ENCODE data around the gene BICDL2.

GRCh38 chr16:3084969-3085670 is 48.4 kb upstream of the BICDL2 start:
- no peak for TF ChIP-seq FOXA1 (IDR thresholded peaks at IDR 0.05)
- TF ChIP-seq FOXM1 (IDR thresholded peaks at IDR 0.05; ENCODE audit: borderline replicate concordance) = no peak
- TF ChIP-seq TARDBP (IDR thresholded peaks at IDR 0.05) = no peak
- TF ChIP-seq SUZ12 (IDR thresholded peaks at IDR 0.05) = no peak
- TF ChIP-seq CTBP1 (IDR thresholded peaks at IDR 0.05; ENCODE audit: borderline replicate concordance) = no peak
- no peak for TF ChIP-seq HDGF (IDR thresholded peaks at IDR 0.05; ENCODE audit: borderline replicate concordance)
- no peak for TF ChIP-seq FOXK2 (IDR thresholded peaks at IDR 0.05)
- TF ChIP-seq BHLHE40 (IDR thresholded peaks at IDR 0.05; ENCODE audit: borderline replicate concordance) = no peak
